Measurements from ENCODE around the gene VAMP7.
"Not testable (repeated sequence)": the region's sequence is repeated elsewhere in the genome, so short reads cannot be mapped to it uniquely, and the experiment has no call there.

VAMP7 gene

GRCh38 chrX:155877288-155877687 is 3.9 kb upstream of the VAMP7 start:
- Histone ChIP-seq H3K4me3 (ENCODE audit: low read length) (no peak overlapping the region), H3K27me3 (ENCODE audit: control insufficient read depth, insufficient read depth, low read length) (peaks cover 8% of the 10 kb centered on the region), H3K9me3 (ENCODE audit: control insufficient read depth, low read length) (no peaks in the 10 kb centered on the region), H3K36me3 (ENCODE audit: control insufficient read depth, insufficient read depth, low read length) (no peaks in the 10 kb centered on the region), H3K4me1 (ENCODE audit: control insufficient read depth, insufficient read depth, low read length) (no peaks in the 10 kb centered on the region), H3K9ac (ENCODE audit: low read length) (no peak overlapping the region)

GRCh38 chrX:155880586-155881157 is 473 bp upstream of the VAMP7 start:
- H3K9me3 ChIP-seq (ENCODE audit: control insufficient read depth, low read length): no peaks in the 10 kb centered on the region
- H3K9ac ChIP-seq (ENCODE audit: low read length): peak overlapping the region; percentile 81
- H3K4me3 ChIP-seq (ENCODE audit: low read length): peak overlapping the region; percentile 77
- H3K27me3 ChIP-seq (ENCODE audit: control insufficient read depth, insufficient read depth, low read length): no peaks in the 10 kb centered on the region
- no peaks in the 10 kb centered on the region for H3K36me3 ChIP-seq (ENCODE audit: control insufficient read depth, insufficient read depth, low read length)
- no peaks in the 10 kb centered on the region for H3K4me1 ChIP-seq (ENCODE audit: control insufficient read depth, insufficient read depth, low read length)

GRCh38 chrX:155886409-155886808 is 5.3 kb downstream of the VAMP7 start:
- no peaks in the 10 kb centered on the region for H3K36me3 ChIP-seq (ENCODE audit: control insufficient read depth, insufficient read depth, low read length)
- no peaks in the 10 kb centered on the region for H3K9me3 ChIP-seq (ENCODE audit: control insufficient read depth, low read length)
- no peak overlapping the region for H3K4me3 ChIP-seq (ENCODE audit: low read length)
- H3K9ac ChIP-seq (ENCODE audit: low read length): no peak overlapping the region
- H3K27me3 ChIP-seq (ENCODE audit: control insufficient read depth, insufficient read depth, low read length): no peaks in the 10 kb centered on the region
- no peaks in the 10 kb centered on the region for H3K4me1 ChIP-seq (ENCODE audit: control insufficient read depth, insufficient read depth, low read length)

GRCh38 chrX:155888139-155888538 is 7.0 kb downstream of the VAMP7 start:
- H3K4me3 ChIP-seq (ENCODE audit: low read length): no peak overlapping the region
- no peaks in the 10 kb centered on the region for H3K27me3 ChIP-seq (ENCODE audit: control insufficient read depth, insufficient read depth, low read length)
- H3K9ac ChIP-seq (ENCODE audit: low read length): no peak overlapping the region
- no peaks in the 10 kb centered on the region for H3K36me3 ChIP-seq (ENCODE audit: control insufficient read depth, insufficient read depth, low read length)
- H3K4me1 ChIP-seq (ENCODE audit: control insufficient read depth, insufficient read depth, low read length): no peaks in the 10 kb centered on the region
- H3K9me3 ChIP-seq (ENCODE audit: control insufficient read depth, low read length): no peaks in the 10 kb centered on the region

GRCh38 chrX:155889328-155889727 is 8.2 kb downstream of the VAMP7 start:
- Histone ChIP-seq H3K9me3 (ENCODE audit: control insufficient read depth, low read length) (no peaks in the 10 kb centered on the region), H3K36me3 (ENCODE audit: control insufficient read depth, insufficient read depth, low read length) (no peaks in the 10 kb centered on the region), H3K4me1 (ENCODE audit: control insufficient read depth, insufficient read depth, low read length) (no peaks in the 10 kb centered on the region), H3K9ac (ENCODE audit: low read length) (no peak overlapping the region), H3K27me3 (ENCODE audit: control insufficient read depth, insufficient read depth, low read length) (no peaks in the 10 kb centered on the region), H3K4me3 (ENCODE audit: low read length) (no peak overlapping the region)

GRCh38 chrX:155891446-155892210 is 10.5 kb downstream of the VAMP7 start:
- Histone ChIP-seq H3K36me3 (ENCODE audit: control insufficient read depth, insufficient read depth, low read length) (no peaks in the 10 kb centered on the region), H3K4me1 (ENCODE audit: control insufficient read depth, insufficient read depth, low read length) (no peaks in the 10 kb centered on the region)

GRCh38 chrX:155893521-155893920 is 12.4 kb downstream of the VAMP7 start:
- Histone ChIP-seq H3K9ac (ENCODE audit: low read length) (no peak overlapping the region), H3K36me3 (ENCODE audit: control insufficient read depth, insufficient read depth, low read length) (no peaks in the 10 kb centered on the region), H3K9me3 (ENCODE audit: control insufficient read depth, low read length) (no peaks in the 10 kb centered on the region), H3K4me3 (ENCODE audit: low read length) (no peak overlapping the region), H3K4me1 (ENCODE audit: control insufficient read depth, insufficient read depth, low read length) (no peaks in the 10 kb centered on the region), H3K27me3 (ENCODE audit: control insufficient read depth, insufficient read depth, low read length) (no peaks in the 10 kb centered on the region)

More at GRCh38 chrX:155891446-155892210, 10.5 kb downstream of the VAMP7 start:
- Histone ChIP-seq H3K27me3 (ENCODE audit: control insufficient read depth, insufficient read depth, low read length) (no peaks in the 10 kb centered on the region), H3K9ac (ENCODE audit: low read length) (no peak overlapping the region), H3K4me3 (ENCODE audit: low read length) (no peak overlapping the region), H3K9me3 (ENCODE audit: control insufficient read depth, low read length) (no peaks in the 10 kb centered on the region)

GRCh38 chrX:155896512-155896911 is 15.4 kb downstream of the VAMP7 start:
- H3K4me1 ChIP-seq (ENCODE audit: control insufficient read depth, insufficient read depth, low read length): no peaks in the 10 kb centered on the region
- no peaks in the 10 kb centered on the region for H3K36me3 ChIP-seq (ENCODE audit: control insufficient read depth, insufficient read depth, low read length)
- no peak overlapping the region for H3K9ac ChIP-seq (ENCODE audit: low read length)
- H3K9me3 ChIP-seq (ENCODE audit: control insufficient read depth, low read length): no peaks in the 10 kb centered on the region
- H3K4me3 ChIP-seq (ENCODE audit: low read length): no peak overlapping the region
- H3K27me3 ChIP-seq (ENCODE audit: control insufficient read depth, insufficient read depth, low read length): no peaks in the 10 kb centered on the region

- no peaks in the 10 kb centered on the region for H3K9me3 ChIP-seq (ENCODE audit: control insufficient read depth, low read length)
- H3K36me3 ChIP-seq (ENCODE audit: control insufficient read depth, insufficient read depth, low read length): no peaks in the 10 kb centered on the region
- no peaks in the 10 kb centered on the region for H3K27me3 ChIP-seq (ENCODE audit: control insufficient read depth, insufficient read depth, low read length)
- no peak overlapping the region for H3K4me3 ChIP-seq (ENCODE audit: low read length)
- no peaks in the 10 kb centered on the region for H3K4me1 ChIP-seq (ENCODE audit: control insufficient read depth, insufficient read depth, low read length)
- H3K9ac ChIP-seq (ENCODE audit: low read length): no peak overlapping the region
Observed at GRCh38 chrX:155899366-155899765, 18.2 kb downstream of the VAMP7 start.

- no peaks in the 10 kb centered on the region for H3K36me3 ChIP-seq (ENCODE audit: control insufficient read depth, insufficient read depth, low read length)
- no peaks in the 10 kb centered on the region for H3K9me3 ChIP-seq (ENCODE audit: control insufficient read depth, low read length)
- no peaks in the 10 kb centered on the region for H3K27me3 ChIP-seq (ENCODE audit: control insufficient read depth, insufficient read depth, low read length)
- H3K4me3 ChIP-seq (ENCODE audit: low read length): no peak overlapping the region
- H3K4me1 ChIP-seq (ENCODE audit: control insufficient read depth, insufficient read depth, low read length): no peaks in the 10 kb centered on the region
- no peak overlapping the region for H3K9ac ChIP-seq (ENCODE audit: low read length)
Observed at GRCh38 chrX:155900765-155901164, 19.6 kb downstream of the VAMP7 start.

GRCh38 chrX:155907661-155908060 is 26.5 kb downstream of the VAMP7 start:
- H3K9ac ChIP-seq (ENCODE audit: low read length); H3K4me3 ChIP-seq (ENCODE audit: low read length); H3K27me3 ChIP-seq (ENCODE audit: control insufficient read depth, insufficient read depth, low read length); H3K36me3 ChIP-seq (ENCODE audit: control insufficient read depth, insufficient read depth, low read length); H3K4me1 ChIP-seq (ENCODE audit: control insufficient read depth, insufficient read depth, low read length); H3K9me3 ChIP-seq (ENCODE audit: control insufficient read depth, low read length): not testable (repeated sequence)

- Histone ChIP-seq H3K36me3 (ENCODE audit: control insufficient read depth, insufficient read depth, low read length) (no peaks in the 10 kb centered on the region), H3K27me3 (ENCODE audit: control insufficient read depth, insufficient read depth, low read length) (no peaks in the 10 kb centered on the region), H3K4me3 (ENCODE audit: low read length) (no peak overlapping the region)
Observed at GRCh38 chrX:155923200-155923599, 42.1 kb downstream of the VAMP7 start.

More at GRCh38 chrX:155923200-155923599, 42.1 kb downstream of the VAMP7 start:
- no peaks in the 10 kb centered on the region for H3K9me3 ChIP-seq (ENCODE audit: control insufficient read depth, low read length)
- no peak overlapping the region for H3K9ac ChIP-seq (ENCODE audit: low read length)
- H3K4me1 ChIP-seq (ENCODE audit: control insufficient read depth, insufficient read depth, low read length): no peaks in the 10 kb centered on the region

Measured in mucosa of stomach (tissue), 1 donor.